HFF-Myc (cell line): Measurements from ENCODE around the gene PLEKHO2.

ENCODE experiments used
- DNase-seq: peaks from one replicate; pipeline ENCODE4 v3.0.0-alpha.2; 2011; ENCODE audit warnings: low read depth; ENCODE audit errors: extremely low read depth
- H3K4me3 ChIP-seq: replicated peaks from 2 replicates; pipeline ENCODE4 v1.5.1; 2011; ENCODE audit warnings: low read depth, mild to moderate bottlenecking, control low read depth, low read length
- CTCF ChIP-seq: IDR thresholded peaks from 2 replicates; pipeline ENCODE4 v1.5.1; 2012; ENCODE audit warnings: mild to moderate bottlenecking, low read depth, low read length, control low read depth; ENCODE audit errors: missing control alignments

PLEKHO2 gene

GRCh38 chr15:64892847-64893403 is 51.2 kb downstream of the PLEKHO2 start:
- TF ChIP-seq CTCF = no peak
- H3K4me3 ChIP-seq = no peak overlapping the region
- no peak for DNase-seq

- peak; percentile 66 for DNase-seq
- no peak for TF ChIP-seq CTCF
- no peak overlapping the region for H3K4me3 ChIP-seq
These were observed 52.0 kb downstream of the PLEKHO2 start for GRCh38 chr15:64893481-64894394.

GRCh38 chr15:64894395-64895056 is 52.8 kb downstream of the PLEKHO2 start:
- no peak overlapping the region for H3K4me3 ChIP-seq

GRCh38 chr15:64895285-64896065 is 53.8 kb downstream of the PLEKHO2 start:
- no peak for DNase-seq
- peak overlapping the region; percentile 3 for H3K4me3 ChIP-seq
- no peak for TF ChIP-seq CTCF

More at GRCh38 chr15:64894395-64895056, 52.8 kb downstream of the PLEKHO2 start:
- no peak for DNase-seq
- no peak for TF ChIP-seq CTCF

GRCh38 chr15:64896371-64897069 is 54.8 kb downstream of the PLEKHO2 start:
- no peak for TF ChIP-seq CTCF
- no peak overlapping the region for H3K4me3 ChIP-seq
- DNase-seq = no peak

GRCh38 chr15:64897345-64897985 is 55.8 kb downstream of the PLEKHO2 start:
- TF ChIP-seq CTCF = no peak
- H3K4me3 ChIP-seq = no peak overlapping the region
- DNase-seq = peak; percentile 45
